A549 (cell line): ENCODE data around the gene FASTK.

Experiments
- CEBPB ChIP-seq, 2 experiments: fragments of >200 bp in 1 of 2; sonication (Bioruptor Twin) in 1 of 2; formaldehyde crosslinking in 1 of 2; IDR thresholded peaks; 2 replicates each; pipeline ENCODE4 v1.6.1; 2012 to 2016
- CHD2 ChIP-seq: fragments of 150-350 bp; IDR thresholded peaks from 2 replicates; pipeline ENCODE4 v1.6.1; 2014; ENCODE audit warnings: low read length; ENCODE audit not compliant: partially characterized antibody
- CTCF ChIP-seq: fragments of >200 bp; sonication (Bioruptor Twin); formaldehyde crosslinking; IDR thresholded peaks from 3 replicates; pipeline ENCODE4 v1.5.1; 2016
- E2F6 ChIP-seq: IDR thresholded peaks from 2 replicates; pipeline ENCODE4 v1.6.1; 2012; ENCODE audit warnings: low read depth, borderline replicate concordance
- FOSL2 ChIP-seq, 2 experiments: fragments of 450-650 bp in 1 of 2; fragments of >200 bp in 1 of 2; sonication (Bioruptor Twin) in 1 of 2; formaldehyde crosslinking; IDR thresholded peaks; 2 replicates each; pipeline versions ENCODE4 v1.5.0 to v1.6.1; 2016 to 2020; ENCODE audit warnings: mild to moderate bottlenecking in 1 of 2, moderate library complexity in 1 of 2
- JUNB ChIP-seq: fragments of >200 bp; sonication (Bioruptor Twin); formaldehyde crosslinking; IDR thresholded peaks from 2 replicates; pipeline ENCODE4 v1.6.1; 2016
- MAFK ChIP-seq: fragments of 450-650 bp; IDR thresholded peaks from 2 replicates; pipeline ENCODE4 v1.6.1; 2014; ENCODE audit not compliant: partially characterized antibody
- PHF8 ChIP-seq: fragments of 200-600 bp; sonication (generic); IDR thresholded peaks from 2 replicates; pipeline ENCODE4 v1.6.1; 2016; ENCODE audit warnings: low read depth, mild to moderate bottlenecking, antibody characterized with exemption, moderate library complexity, borderline replicate concordance
- POLR2A ChIP-seq: IDR thresholded peaks from 2 replicates; pipeline ENCODE4 v1.6.1; 2012; ENCODE audit warnings: mild to moderate bottlenecking, low read length
- POLR2AphosphoS2 ChIP-seq: conservative IDR thresholded peaks from 2 replicates; pipeline ENCODE4 v1.6.1; 2012; ENCODE audit warnings: low read length, improper control_type of control experiment, inconsistent platforms
- RFX5 ChIP-seq: fragments of 450-650 bp; IDR thresholded peaks from 2 replicates; pipeline ENCODE4 v1.7.1; 2014; ENCODE audit warnings: antibody characterized with exemption, mild to moderate bottlenecking, moderate library complexity

- TF ChIP-seq CTCF (no peak), FOSL2 (IDR thresholded peaks at IDR 0.05) (no peak), FOSL2 (CRISPR knock-in tag; IDR thresholded peaks at IDR 0.05) (no peak), POLR2A (peak; percentile 31), CEBPB (IDR thresholded peaks at IDR 0.05) (no peak), PHF8 (no peak), E2F6 (no peak; the same call in 1 of the 2 replicates), MAFK (no peak), CHD2 (peak; percentile 27), JUNB (no peak), POLR2AphosphoS2 (no peak), RFX5 (no peak)
Observed at GRCh38 chr7:151062399-151063211, 18.0 kb downstream of the FASTK start.
